K562 (cell line): ENCODE results near the gene MBNL1. TPM values are rescaled to one million over a fixed set of nuclear protein-coding genes. Genes with fewer than 3 reads are reported as not detected.
A peak's percentile ranks its signal among the peaks of the same experiment; 100 is the strongest.

ENCODE experiments used
- BRD4 ChIP-seq: fragments of 200-600 bp; sonication (generic); IDR thresholded peaks from 2 replicates; pipeline ENCODE4 v1.6.1; 2017; ENCODE audit warnings: inconsistent platforms
- CBFB ChIP-seq: sonication (generic); formaldehyde crosslinking; IDR thresholded peaks from 2 replicates; pipeline ENCODE4 v1.4.0; 2020; ENCODE audit warnings: mild to moderate bottlenecking, missing genetic modification reagents
- CHCHD3 ChIP-seq: fragments of 250-450 bp; sonication (Bioruptor Pico); IDR thresholded peaks from 2 replicates; pipeline ENCODE4 v2.1.2; 2022; ENCODE audit warnings: mild to moderate bottlenecking
- CHD4 ChIP-seq: fragments of 200-600 bp; sonication (generic); IDR thresholded peaks from 3 replicates; pipeline ENCODE4 v1.6.1; 2012; ENCODE audit warnings: low read depth, mild to moderate bottlenecking, mixed read lengths, low read length, inconsistent platforms; ENCODE audit not compliant: insufficient read depth, insufficient replicate concordance, poor library complexity, severe bottlenecking
- CTBP1 ChIP-seq: fragments of 450-650 bp; IDR thresholded peaks from 2 replicates; pipeline ENCODE4 v1.6.1; 2016; ENCODE audit warnings: borderline replicate concordance
- FOSL1 ChIP-seq: fragments of 200-800 bp; sonication (Bioruptor generic); conservative IDR thresholded peaks from 2 replicates; pipeline ENCODE4 v1.6.1; 2016; ENCODE audit warnings: missing genetic modification characterization, missing compliant biosample characterization
- GATAD2A ChIP-seq: fragments of 450-650 bp; IDR thresholded peaks from 2 replicates; pipeline ENCODE4 v1.6.1; 2017
- HMG20B ChIP-seq: fragments of 250-450 bp; sonication (Bioruptor Pico); IDR thresholded peaks from 2 replicates; pipeline ENCODE4 v1.5.0; 2021; ENCODE audit warnings: mild to moderate bottlenecking
- HNRNPUL1 ChIP-seq: fragments of 200-400 bp; formaldehyde crosslinking; IDR thresholded peaks from 2 replicates; pipeline ENCODE4 v1.6.1; 2017; ENCODE audit warnings: low read length
- MAFF ChIP-seq: IDR thresholded peaks from 2 replicates; pipeline ENCODE4 v1.6.1; 2012; ENCODE audit warnings: low read length, improper control_type of control experiment
- MAFG ChIP-seq: fragments of 450-650 bp; conservative IDR thresholded peaks from 2 replicates; pipeline ENCODE4 v1.6.1; 2016; ENCODE audit warnings: missing genetic modification characterization, missing compliant biosample characterization
- MTF1 ChIP-seq: fragments of 250-450 bp; sonication (Bioruptor Pico); IDR thresholded peaks from 2 replicates; pipeline ENCODE4 v1.9.0; 2021; ENCODE audit warnings: moderate library complexity, mild to moderate bottlenecking, inconsistent platforms, borderline replicate concordance
- NEUROD1 ChIP-seq: fragments of 150-350 bp; IDR thresholded peaks from 2 replicates; pipeline ENCODE4 v1.6.1; 2014; ENCODE audit warnings: borderline replicate concordance, low read length, low read depth; ENCODE audit not compliant: partially characterized antibody
- NFE2 ChIP-seq: IDR thresholded peaks from 2 replicates; pipeline ENCODE4 v1.6.1; 2014; ENCODE audit warnings: antibody characterized with exemption, low read depth
- NFRKB ChIP-seq: fragments of 450-650 bp; IDR thresholded peaks from 2 replicates; pipeline ENCODE4 v1.6.1; 2016; ENCODE audit warnings: low read depth
- NONO ChIP-seq, 2 experiments: fragments of 200-400 bp in 1 of 2; fragments of 450-650 bp in 1 of 2; formaldehyde crosslinking in 1 of 2; IDR thresholded peaks; 2 replicates each; pipeline ENCODE4 v1.6.1; 2017; ENCODE audit warnings: low read depth in 2 of 2, mild to moderate bottlenecking in 2 of 2, moderate library complexity in 2 of 2, low read length in 1 of 2
- SMARCC2 ChIP-seq: fragments of 450-650 bp; IDR thresholded peaks from 2 replicates; pipeline ENCODE4 v1.6.1; 2017; ENCODE audit warnings: antibody characterized with exemption, moderate library complexity, mild to moderate bottlenecking, low read depth
- SNIP1 ChIP-seq: fragments of 450-650 bp; IDR thresholded peaks from 2 replicates; pipeline ENCODE4 v1.7.1; 2017; ENCODE audit warnings: low read depth, mild to moderate bottlenecking
- SOX6 ChIP-seq: fragments of 450-650 bp; IDR thresholded peaks from 2 replicates; pipeline ENCODE4 v1.6.1; 2014; ENCODE audit warnings: mild to moderate bottlenecking
- ZBTB1 ChIP-seq: sonication (generic); formaldehyde crosslinking; IDR thresholded peaks from 2 replicates; pipeline ENCODE4 v1.8.1; 2023; ENCODE audit warnings: missing genetic modification reagents, low read depth, mild to moderate bottlenecking, borderline replicate concordance
- ZBTB8A ChIP-seq: fragments of 450-650 bp; IDR thresholded peaks from 2 replicates; pipeline ENCODE4 v1.6.1; 2018; ENCODE audit warnings: mild to moderate bottlenecking, moderate library complexity; ENCODE audit not compliant: partially characterized antibody
- ZNF316 ChIP-seq: fragments of 450-650 bp; IDR thresholded peaks from 2 replicates; pipeline ENCODE4 v1.6.1; 2016
- ZNF408 ChIP-seq: fragments of 250-450 bp; sonication (Bioruptor Pico); IDR thresholded peaks from 2 replicates; pipeline ENCODE4 v1.4.0; 2020; ENCODE audit warnings: low read depth, mild to moderate bottlenecking, moderate library complexity
- polyA plus RNA-seq, 8 experiments: library from polyadenylated mRNA; depleted of rRNA in 4 of 8; stranded (reverse) in 5 of 8; unstranded in 3 of 8; fragments of >200 nt; fragmentation: Nextera tagmentation in 2 of 8; fragmentation: Illumina TruSeq in 1 of 8; extraction: Ambion mirVana in 2 of 8; extraction: Trizol in 1 of 8; gene quantifications; 2 replicates each; pipeline versions ENCODE4 v1.2.1 to v1.2.3, GENCODE V29; 2011 to 2014; ENCODE audit warnings: inconsistent platforms in 1 of 8, missing spikeins in 1 of 8
- total RNA-seq, 7 experiments: library from RNA; depleted of rRNA in 6 of 7; stranded (reverse); fragments of >200 nt in 6 of 7; fragmentation: Illumina TruSeq in 2 of 7; extraction: Trizol in 2 of 7; gene quantifications; 2 replicates each; pipeline versions ENCODE4 v1.2.1 to v1.2.3, GENCODE V29; 2011 to 2021; ENCODE audit warnings: low replicate concordance in 1 of 7
- TF ChIP-seq, protein P1 (sequence below): IDR thresholded peaks from 2 replicates; pipeline ENCODE4 v1.6.1; 2012; ENCODE audit warnings: low read depth, low read length, improper control_type of control experiment, borderline replicate concordance
- TF ChIP-seq, protein P2 (sequence below), 2 experiments: fragments of 450-650 bp; IDR thresholded peaks; 2 replicates each; pipeline ENCODE4 v1.6.1; 2016
- TF ChIP-seq, protein P3 (sequence below): fragments of 450-650 bp; IDR thresholded peaks from 2 replicates; pipeline ENCODE4 v1.6.1; 2016

MBNL1 gene
- total and polyA plus RNA-seq, 9 of the 15 experiments (the other 6 are each of a cell fraction or from before 2014, with no cell fraction given): 70.3 to 243 (median 220) TPM

DNA sequence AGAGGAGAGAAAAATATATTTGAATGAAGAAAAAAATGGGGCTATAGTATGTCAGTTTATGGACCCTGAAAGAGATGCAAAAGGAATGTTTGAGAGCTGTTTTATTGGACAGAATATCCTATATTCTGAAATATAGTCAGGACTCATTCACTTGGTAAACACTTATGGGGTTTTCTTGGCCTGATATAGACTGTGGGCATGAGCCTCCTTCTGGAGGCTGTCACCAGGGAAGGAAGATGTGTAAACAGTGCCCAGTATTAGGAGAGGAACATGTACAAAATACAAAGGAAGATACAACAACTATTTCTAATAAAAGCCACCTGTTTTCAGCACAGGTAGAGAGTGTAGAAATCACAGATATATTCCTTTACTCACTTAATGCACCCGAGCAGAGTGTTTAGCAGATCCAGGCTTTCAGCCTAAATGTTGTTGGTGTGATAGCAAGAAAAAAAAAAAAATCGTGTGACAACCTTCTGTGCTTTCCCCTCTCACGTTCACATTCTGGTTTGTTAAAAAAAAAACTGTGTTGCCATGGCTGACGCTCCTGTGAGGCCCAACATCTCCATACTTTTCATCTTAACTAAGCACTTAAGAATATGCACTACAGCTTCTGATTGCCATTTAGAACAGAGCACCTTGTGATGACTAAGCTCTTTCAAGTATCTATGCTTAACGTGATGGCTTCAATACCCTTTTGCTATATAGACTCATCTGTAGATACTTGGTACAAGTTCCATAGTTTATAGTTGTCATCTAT is 134.1 kb downstream of the MBNL1 start (continued):
- TF ChIP-seq GATAD2A (no peak), ZNF408 (no peak), ZBTB8A (no peak), ZBTB1 (no peak), MTF1 (CRISPR knock-in tag) (no peak), MAFF (peak; percentile 61; the same call in 1 of the 2 replicates), BRD4 (no peak), ZNF316 (peak; percentile 94), SMARCC2 (no peak), HNRNPUL1 (no peak), NFRKB (no peak), NFE2 (peak; percentile 77), CHD4 (no peak), HMG20B (CRISPR knock-in tag) (no peak), MAFG (tag) (peak; percentile 86), CBFB (CRISPR knock-in tag) (no peak), SOX6 (no peak), CTBP1 (no peak), NONO (IDR thresholded peaks at IDR 0.05; ENCODE audit: low read depth in 2 of 2, low read length in 1 of 2) (0 out of 4 replicates have a peak, but pooled peaks of 1 of the 2 experiments have one; percentile 14), NEUROD1 (no peak), SNIP1 (no peak), FOSL1 (tag) (no peak), CHCHD3 (CRISPR knock-in tag) (no peak)
- TF ChIP-seq, protein P1, sequence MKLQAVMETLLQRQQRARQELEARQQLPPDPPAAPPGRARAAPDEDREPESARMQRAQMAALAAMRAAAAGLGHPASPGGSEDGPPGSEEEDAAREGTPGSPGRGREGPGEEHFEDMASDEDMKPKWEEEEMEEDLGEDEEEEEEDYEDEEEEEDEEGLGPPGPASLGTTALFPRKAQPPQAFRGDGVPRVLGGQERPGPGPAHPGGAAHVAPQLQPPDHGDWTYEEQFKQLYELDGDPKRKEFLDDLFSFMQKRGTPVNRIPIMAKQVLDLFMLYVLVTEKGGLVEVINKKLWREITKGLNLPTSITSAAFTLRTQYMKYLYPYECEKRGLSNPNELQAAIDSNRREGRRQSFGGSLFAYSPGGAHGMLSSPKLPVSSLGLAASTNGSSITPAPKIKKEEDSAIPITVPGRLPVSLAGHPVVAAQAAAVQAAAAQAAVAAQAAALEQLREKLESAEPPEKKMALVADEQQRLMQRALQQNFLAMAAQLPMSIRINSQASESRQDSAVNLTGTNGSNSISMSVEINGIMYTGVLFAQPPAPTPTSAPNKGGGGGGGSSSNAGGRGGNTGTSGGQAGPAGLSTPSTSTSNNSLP: no peak
- TF ChIP-seq, protein P2, sequence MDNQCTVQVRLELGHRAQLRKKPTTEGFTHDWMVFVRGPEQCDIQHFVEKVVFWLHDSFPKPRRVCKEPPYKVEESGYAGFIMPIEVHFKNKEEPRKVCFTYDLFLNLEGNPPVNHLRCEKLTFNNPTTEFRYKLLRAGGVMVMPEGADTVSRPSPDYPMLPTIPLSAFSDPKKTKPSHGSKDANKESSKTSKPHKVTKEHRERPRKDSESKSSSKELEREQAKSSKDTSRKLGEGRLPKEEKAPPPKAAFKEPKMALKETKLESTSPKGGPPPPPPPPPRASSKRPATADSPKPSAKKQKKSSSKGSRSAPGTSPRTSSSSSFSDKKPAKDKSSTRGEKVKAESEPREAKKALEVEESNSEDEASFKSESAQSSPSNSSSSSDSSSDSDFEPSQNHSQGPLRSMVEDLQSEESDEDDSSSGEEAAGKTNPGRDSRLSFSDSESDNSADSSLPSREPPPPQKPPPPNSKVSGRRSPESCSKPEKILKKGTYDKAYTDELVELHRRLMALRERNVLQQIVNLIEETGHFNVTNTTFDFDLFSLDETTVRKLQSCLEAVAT (IDR thresholded peaks at IDR 0.05): no peak
- TF ChIP-seq, protein P3, sequence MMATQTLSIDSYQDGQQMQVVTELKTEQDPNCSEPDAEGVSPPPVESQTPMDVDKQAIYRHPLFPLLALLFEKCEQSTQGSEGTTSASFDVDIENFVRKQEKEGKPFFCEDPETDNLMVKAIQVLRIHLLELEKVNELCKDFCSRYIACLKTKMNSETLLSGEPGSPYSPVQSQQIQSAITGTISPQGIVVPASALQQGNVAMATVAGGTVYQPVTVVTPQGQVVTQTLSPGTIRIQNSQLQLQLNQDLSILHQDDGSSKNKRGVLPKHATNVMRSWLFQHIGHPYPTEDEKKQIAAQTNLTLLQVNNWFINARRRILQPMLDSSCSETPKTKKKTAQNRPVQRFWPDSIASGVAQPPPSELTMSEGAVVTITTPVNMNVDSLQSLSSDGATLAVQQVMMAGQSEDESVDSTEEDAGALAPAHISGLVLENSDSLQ: no peak
- TF ChIP-seq, all 486 proteins: peak for 8
